NCI-H526 (cell line): Measurements from ENCODE around the gene NCOA3.
"Not testable (repeated sequence)": the region's sequence is repeated elsewhere in the genome, so short reads cannot be mapped to it uniquely, and the experiment has no call there.

Experiments used
- DNase-seq, 2 experiments: peaks; one replicate each; lab custom pipeline; 2025; lab: John Stamatoyannopoulos, UW

Gene NCOA3

GRCh38 chr20:47468290-47469050, 33.2 kb upstream of the NCOA3 start:
- peak; percentile 65 to 83 for DNase-seq

- DNase-seq = no peak
Observed at GRCh38 chr20:47475419-47476044, 26.2 kb upstream of the NCOA3 start.

- peak in 1 of 2 experiments; percentile 35 for DNase-seq
Observed at GRCh38 chr20:47476452-47476851, 25.2 kb upstream of the NCOA3 start.

- no peak for DNase-seq
Observed at GRCh38 chr20:47479093-47479492, 22.6 kb upstream of the NCOA3 start.

- no peak for DNase-seq
Observed at GRCh38 chr20:47479506-47479905, 22.2 kb upstream of the NCOA3 start.

GRCh38 chr20:47480239-47480638, 21.4 kb upstream of the NCOA3 start:
- DNase-seq = no peak

- DNase-seq = no peak
Observed at GRCh38 chr20:47480705-47481104, 21.0 kb upstream of the NCOA3 start.

- peak; percentile 82 to 90 for DNase-seq
Observed at GRCh38 chr20:47481330-47482216, 20.1 kb upstream of the NCOA3 start.

GRCh38 chr20:47482705-47483104, 19.0 kb upstream of the NCOA3 start:
- DNase-seq = no peak

GRCh38 chr20:47484303-47484702, 17.4 kb upstream of the NCOA3 start:
- DNase-seq = peak in 1 of 2 experiments; percentile 40

GRCh38 chr20:47487175-47487917, 14.3 kb upstream of the NCOA3 start:
- DNase-seq = peak in 1 of 2 experiments; percentile 25

GRCh38 chr20:47489448-47489872, 12.2 kb upstream of the NCOA3 start:
- no peak for DNase-seq

- DNase-seq = no peak
Observed at GRCh38 chr20:47490795-47491194, 10.9 kb upstream of the NCOA3 start.

- no peak for DNase-seq
Observed at GRCh38 chr20:47492284-47492683, 9.4 kb upstream of the NCOA3 start.

- DNase-seq = peak; percentile 44 to 48
Observed at GRCh38 chr20:47493175-47493962, 8.3 kb upstream of the NCOA3 start.

- peak in 1 of 2 experiments; percentile 42 for DNase-seq
Observed at GRCh38 chr20:47493963-47494293, 7.8 kb upstream of the NCOA3 start.

GRCh38 chr20:47494606-47495005, 7.1 kb upstream of the NCOA3 start:
- DNase-seq = not testable (repeated sequence)

GRCh38 chr20:47496118-47496517, 5.6 kb upstream of the NCOA3 start:
- DNase-seq = no peak

- no peak for DNase-seq
Observed at GRCh38 chr20:47498606-47499005, 3.1 kb upstream of the NCOA3 start.

- DNase-seq = no peak
Observed at GRCh38 chr20:47499053-47499452, 2.6 kb upstream of the NCOA3 start.

GRCh38 chr20:47500082-47500481, 1.6 kb upstream of the NCOA3 start:
- not testable (repeated sequence) for DNase-seq
